RKO (cell line): Measurements from ENCODE around the gene PDZRN3.
A peak's percentile ranks its signal among the peaks of the same experiment; 100 is the strongest.

Experiments used
- DNase-seq: peaks from one replicate; pipeline ENCODE4 v3.0.0-alpha.2; 2016; ENCODE audit warnings: low spot score

The PDZRN3 gene

GRCh38 chr3:73452729-73453128 lies 172.0 kb downstream of the PDZRN3 start:
- no peak for DNase-seq

- DNase-seq = no peak
Observed at GRCh38 chr3:73451301-73451944, 173.3 kb downstream of the PDZRN3 start.

GRCh38 chr3:73449774-73450173 lies 175.0 kb downstream of the PDZRN3 start:
- no peak for DNase-seq

- DNase-seq = no peak
Observed at GRCh38 chr3:73448761-73449301, 175.9 kb downstream of the PDZRN3 start.

GRCh38 chr3:73448041-73448440 lies 176.7 kb downstream of the PDZRN3 start:
- no peak for DNase-seq

GRCh38 chr3:73447111-73447510 lies 177.6 kb downstream of the PDZRN3 start:
- DNase-seq = no peak

GRCh38 chr3:73446467-73447110 lies 178.2 kb downstream of the PDZRN3 start:
- DNase-seq = no peak

- DNase-seq = no peak
Observed at GRCh38 chr3:73442886-73443285, 181.9 kb downstream of the PDZRN3 start.

- no peak for DNase-seq
Observed at GRCh38 chr3:73442152-73442551, 182.6 kb downstream of the PDZRN3 start.

- no peak for DNase-seq
Observed at GRCh38 chr3:73437828-73438227, 186.9 kb downstream of the PDZRN3 start.

GRCh38 chr3:73435055-73435454 lies 189.7 kb downstream of the PDZRN3 start:
- DNase-seq = no peak

GRCh38 chr3:73433687-73434086 lies 191.1 kb downstream of the PDZRN3 start:
- no peak for DNase-seq

- no peak for DNase-seq
Observed at GRCh38 chr3:73433079-73433478, 191.7 kb downstream of the PDZRN3 start.

- no peak for DNase-seq
Observed at GRCh38 chr3:73432706-73433032, 192.1 kb downstream of the PDZRN3 start.

- DNase-seq = peak; percentile 61
Observed at GRCh38 chr3:73432023-73432705, 192.6 kb downstream of the PDZRN3 start.

GRCh38 chr3:73431183-73431900 lies 193.4 kb downstream of the PDZRN3 start:
- no peak for DNase-seq

GRCh38 chr3:73427048-73427706 lies 197.6 kb downstream of the PDZRN3 start:
- no peak for DNase-seq

GRCh38 chr3:73426606-73427005 lies 198.1 kb downstream of the PDZRN3 start:
- DNase-seq = no peak

GRCh38 chr3:73423116-73423515 lies 201.6 kb downstream of the PDZRN3 start:
- DNase-seq = no peak

GRCh38 chr3:73422571-73422970 lies 202.2 kb downstream of the PDZRN3 start:
- DNase-seq = no peak

- no peak for DNase-seq
Observed at GRCh38 chr3:73419942-73420341, 204.8 kb downstream of the PDZRN3 start.

GRCh38 chr3:73419179-73419803 lies 205.4 kb downstream of the PDZRN3 start:
- DNase-seq = no peak
